HepG2 (cell line): ENCODE results near the gene EPHA2. TPM values are rescaled to one million over a fixed set of nuclear protein-coding genes. Genes with fewer than 3 reads are reported as not detected.

Experiments used
- AGO1 ChIP-seq: fragments of 200-400 bp; formaldehyde crosslinking; IDR thresholded peaks from 2 replicates; pipeline ENCODE4 v1.6.1; 2017; ENCODE audit warnings: mild to moderate bottlenecking, low read depth, low read length, moderate library complexity; ENCODE audit not compliant: poor library complexity, severe bottlenecking
- ARNT2 ChIP-seq: sonication (generic); formaldehyde crosslinking; IDR thresholded peaks from 2 replicates; pipeline ENCODE4 v1.8.0; 2022; ENCODE audit warnings: mild to moderate bottlenecking, low read depth, missing genetic modification reagents, moderate library complexity
- CERS6 ChIP-seq: sonication (generic); formaldehyde crosslinking; IDR thresholded peaks from 2 replicates; pipeline ENCODE4 v1.5.0; 2020; ENCODE audit warnings: missing genetic modification reagents
- ELF3 ChIP-seq: IDR thresholded peaks from 2 replicates; pipeline ENCODE4 v1.6.1; 2016; ENCODE audit warnings: missing genetic modification reagents, missing compliant biosample characterization
- KLF13 ChIP-seq: sonication (generic); formaldehyde crosslinking; IDR thresholded peaks from 2 replicates; pipeline ENCODE4 v1.4.0; 2020; ENCODE audit warnings: mild to moderate bottlenecking, missing genetic modification reagents
- RORA ChIP-seq: sonication (generic); formaldehyde crosslinking; IDR thresholded peaks from 2 replicates; pipeline ENCODE4 v1.5.0; 2020; ENCODE audit warnings: mild to moderate bottlenecking, missing genetic modification reagents, moderate library complexity
- SRSF4 ChIP-seq: fragments of 200-400 bp; formaldehyde crosslinking; IDR thresholded peaks from one replicate; pipeline ENCODE4 v1.6.1; 2018; ENCODE audit warnings: mild to moderate bottlenecking, low read depth, low read length, moderate library complexity; ENCODE audit not compliant: poor library complexity, severe bottlenecking
- TCF7L2 ChIP-seq: IDR thresholded peaks from 2 replicates; pipeline ENCODE4 v1.6.1; 2011; ENCODE audit warnings: mild to moderate bottlenecking, low read depth, low read length, moderate library complexity
- XBP1 ChIP-seq: sonication (generic); formaldehyde crosslinking; IDR thresholded peaks from 2 replicates; pipeline ENCODE4 v1.5.0; 2020; ENCODE audit warnings: missing genetic modification reagents
- ZBTB1 ChIP-seq: sonication (generic); formaldehyde crosslinking; IDR thresholded peaks from 2 replicates; pipeline ENCODE4 v1.4.0; 2020; ENCODE audit warnings: missing genetic modification reagents, borderline replicate concordance
- ZBTB49 ChIP-seq: sonication (generic); formaldehyde crosslinking; IDR thresholded peaks from 2 replicates; pipeline ENCODE4 v1.4.0; 2020; ENCODE audit warnings: missing genetic modification reagents, borderline replicate concordance
- ZFP37 ChIP-seq: sonication (generic); formaldehyde crosslinking; IDR thresholded peaks from 2 replicates; pipeline ENCODE4 v1.4.0; 2020; ENCODE audit warnings: missing genetic modification reagents, borderline replicate concordance
- ZFP41 ChIP-seq: sonication (generic); formaldehyde crosslinking; IDR thresholded peaks from 2 replicates; pipeline ENCODE4 v1.4.0; 2020; ENCODE audit warnings: mild to moderate bottlenecking, missing genetic modification reagents, borderline replicate concordance
- ZNF124 ChIP-seq: sonication (generic); formaldehyde crosslinking; IDR thresholded peaks from 2 replicates; pipeline ENCODE4 v1.4.0; 2020; ENCODE audit warnings: missing genetic modification reagents
- ZNF180 ChIP-seq: sonication (generic); formaldehyde crosslinking; IDR thresholded peaks from 2 replicates; pipeline ENCODE4 v1.4.0; 2020; ENCODE audit warnings: low read depth, missing genetic modification reagents, borderline replicate concordance
- ZNF234 ChIP-seq: sonication (generic); formaldehyde crosslinking; conservative IDR thresholded peaks from 2 replicates; pipeline ENCODE4 v1.5.1; 2020; ENCODE audit warnings: mild to moderate bottlenecking, missing genetic modification reagents
- ZNF337 ChIP-seq: sonication (generic); formaldehyde crosslinking; IDR thresholded peaks from 2 replicates; pipeline ENCODE4 v1.5.1; 2020; ENCODE audit warnings: missing genetic modification reagents, low read depth, mild to moderate bottlenecking, borderline replicate concordance
- ZNF44 ChIP-seq: sonication (generic); formaldehyde crosslinking; IDR thresholded peaks from 2 replicates; pipeline ENCODE4 v1.5.1; 2020; ENCODE audit warnings: mild to moderate bottlenecking, missing genetic modification reagents
- ZNF652 ChIP-seq: IDR thresholded peaks from 2 replicates; pipeline ENCODE4 v1.6.1; 2016; ENCODE audit warnings: low read depth, borderline replicate concordance
- ZNF710 ChIP-seq: sonication (generic); formaldehyde crosslinking; IDR thresholded peaks from 2 replicates; pipeline ENCODE4 v1.5.0; 2020; ENCODE audit warnings: mild to moderate bottlenecking, missing genetic modification reagents, borderline replicate concordance
- ZXDC ChIP-seq: sonication (generic); formaldehyde crosslinking; IDR thresholded peaks from 2 replicates; pipeline ENCODE4 v1.5.0; 2020; ENCODE audit warnings: mild to moderate bottlenecking, missing genetic modification reagents
- polyA plus RNA-seq, 8 experiments: library from polyadenylated mRNA; depleted of rRNA in 3 of 8; stranded (reverse) in 7 of 8; unstranded in 1 of 8; fragments of >200 nt; fragmentation: Illumina TruSeq in 4 of 8; extraction: Trizol in 4 of 8; gene quantifications; 2 replicates each; pipeline versions ENCODE4 v1.2.1 to v1.2.3, GENCODE V29; 2011 to 2016; ENCODE audit warnings: low read depth in 4 of 8, missing spikeins in 1 of 8, mixed read lengths in 1 of 8; ENCODE audit not compliant: insufficient read depth in 1 of 8
- total RNA-seq, 5 experiments: library from RNA; depleted of rRNA; stranded (reverse); fragments of >200 nt; fragmentation: Illumina TruSeq; extraction: Trizol; gene quantifications; 2 replicates each; pipeline ENCODE4 v1.2.3, GENCODE V29; 2016; ENCODE audit warnings: low read depth in 1 of 5

The EPHA2 gene
- total and polyA plus RNA-seq, 2 of the 13 experiments (the other 11 are each of a cell fraction or from before 2014, with no cell fraction given), result 33.6 to 53.6 TPM

GRCh38 chr1:16143566-16144324 is 12.1 kb downstream of the EPHA2 start (continued):
- peak; percentile 84; the same call in 1 of the 2 replicates for TF ChIP-seq ZNF710 (CRISPR knock-in tag)
- TF ChIP-seq AGO1, result no peak
- TF ChIP-seq ELF3 (CRISPR knock-in tag), result peak; percentile 94
- no peak for TF ChIP-seq ZBTB49 (CRISPR knock-in tag)
- peak; percentile 64 for TF ChIP-seq ZNF652 (CRISPR knock-in tag)
- TF ChIP-seq ZNF180 (CRISPR knock-in tag), result no peak
- TF ChIP-seq ZFP37 (CRISPR knock-in tag), result peak; percentile 89
- no peak for TF ChIP-seq ZNF124 (CRISPR knock-in tag)
- TF ChIP-seq KLF13, result no peak
- TF ChIP-seq RORA, result no peak
- no peak for TF ChIP-seq XBP1 (CRISPR knock-in tag)
- TF ChIP-seq ARNT2, result no peak
- no peak for TF ChIP-seq CERS6
- TF ChIP-seq ZFP41 (CRISPR knock-in tag), result no peak
- no peak for TF ChIP-seq ZNF44 (CRISPR knock-in tag)
- peak; percentile 84 for TF ChIP-seq TCF7L2
- no peak for TF ChIP-seq ZBTB1 (CRISPR knock-in tag)
- TF ChIP-seq ZXDC (CRISPR knock-in tag), result no peak
- TF ChIP-seq ZNF234 (CRISPR knock-in tag), result no peak
- no peak for TF ChIP-seq SRSF4
- no peak; the same call in 1 of the 2 replicates for TF ChIP-seq ZNF337 (CRISPR knock-in tag)
